ENCODE results near the gene FAM193A. TPM values are rescaled to one million over a fixed set of nuclear protein-coding genes. Genes with fewer than 3 reads are reported as not detected.
"Not testable (repeated sequence)": the region's sequence is repeated elsewhere in the genome, so short reads cannot be mapped to it uniquely, and the experiment has no call there.

Gene FAM193A
- total RNA-seq, 1 donor from 2014 or later = 56.1 TPM

DNA sequence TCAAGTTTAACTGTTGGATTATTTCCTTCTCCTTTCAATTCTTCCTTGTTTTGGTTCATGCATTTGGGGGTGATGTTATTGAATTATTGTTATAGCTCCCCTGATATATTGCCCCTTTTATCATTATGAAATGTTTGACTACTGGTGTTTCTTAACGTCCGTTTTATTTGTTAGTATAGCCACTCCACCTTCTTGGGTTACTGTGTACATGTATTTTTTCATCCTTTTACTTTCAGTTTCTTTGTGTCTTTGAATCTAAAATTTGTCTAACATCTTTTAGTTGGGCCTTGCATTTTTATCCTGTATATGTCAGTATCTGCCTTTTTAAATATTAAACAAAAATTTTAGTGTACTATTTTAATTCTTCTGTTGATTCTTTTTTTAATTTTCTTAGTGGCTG lies 131.0 kb downstream of the FAM193A start:
- TF ChIP-seq, protein P1, sequence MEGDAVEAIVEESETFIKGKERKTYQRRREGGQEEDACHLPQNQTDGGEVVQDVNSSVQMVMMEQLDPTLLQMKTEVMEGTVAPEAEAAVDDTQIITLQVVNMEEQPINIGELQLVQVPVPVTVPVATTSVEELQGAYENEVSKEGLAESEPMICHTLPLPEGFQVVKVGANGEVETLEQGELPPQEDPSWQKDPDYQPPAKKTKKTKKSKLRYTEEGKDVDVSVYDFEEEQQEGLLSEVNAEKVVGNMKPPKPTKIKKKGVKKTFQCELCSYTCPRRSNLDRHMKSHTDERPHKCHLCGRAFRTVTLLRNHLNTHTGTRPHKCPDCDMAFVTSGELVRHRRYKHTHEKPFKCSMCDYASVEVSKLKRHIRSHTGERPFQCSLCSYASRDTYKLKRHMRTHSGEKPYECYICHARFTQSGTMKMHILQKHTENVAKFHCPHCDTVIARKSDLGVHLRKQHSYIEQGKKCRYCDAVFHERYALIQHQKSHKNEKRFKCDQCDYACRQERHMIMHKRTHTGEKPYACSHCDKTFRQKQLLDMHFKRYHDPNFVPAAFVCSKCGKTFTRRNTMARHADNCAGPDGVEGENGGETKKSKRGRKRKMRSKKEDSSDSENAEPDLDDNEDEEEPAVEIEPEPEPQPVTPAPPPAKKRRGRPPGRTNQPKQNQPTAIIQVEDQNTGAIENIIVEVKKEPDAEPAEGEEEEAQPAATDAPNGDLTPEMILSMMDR (IDR thresholded peaks at IDR 0.05; ENCODE audit: partially characterized antibody, unreplicated experiment) = no peak
- Mint-ChIP-seq H3K4me1 (ENCODE audit: low read depth, unreplicated experiment) (peaks cover 19% of the 10 kb centered on the region), H3K36me3 (ENCODE audit: unreplicated experiment) (peaks cover 3% of the 10 kb centered on the region), H3K4me3 (ENCODE audit: unreplicated experiment) (no peak overlapping the region), H3K27me3 (ENCODE audit: unreplicated experiment) (no peaks in the 10 kb centered on the region), H3K27ac (ENCODE audit: unreplicated experiment) (no peak overlapping the region), H3K9me3 (ENCODE audit: unreplicated experiment) (peaks cover 2% of the 10 kb centered on the region)
- DNase-seq = no peak

DNA sequence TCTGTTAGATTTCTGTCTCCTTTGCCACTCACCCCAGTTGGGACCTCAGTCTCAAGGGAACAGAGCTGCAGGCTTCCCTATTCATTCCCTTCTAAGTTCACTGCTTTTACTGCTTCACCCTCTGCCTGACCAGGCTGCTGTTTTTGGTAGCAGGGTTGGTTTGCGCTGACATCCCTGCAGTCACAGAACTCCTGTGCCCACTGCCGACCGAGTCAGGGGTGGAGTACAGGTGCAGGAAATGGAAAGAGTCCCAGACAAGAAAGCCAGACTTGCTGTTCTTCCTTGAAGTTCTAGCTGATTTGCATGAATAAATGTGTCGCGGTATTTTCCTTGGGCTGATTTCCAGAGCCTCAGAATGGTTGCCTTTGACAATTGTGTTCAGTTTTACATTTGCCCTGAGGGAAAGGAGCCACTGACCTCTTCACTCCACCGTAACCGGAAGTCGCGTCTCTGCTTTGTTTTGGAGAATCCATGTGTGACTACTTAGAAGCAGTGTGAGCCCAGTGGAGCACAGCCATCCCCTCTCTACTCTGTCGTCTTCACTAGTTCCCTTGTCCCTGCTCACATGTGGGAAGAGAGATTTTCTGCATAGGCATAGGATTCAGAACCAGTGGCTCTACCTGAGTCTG lies 134.9 kb downstream of the FAM193A start:
- peak overlapping the region; percentile 39 for H3K27ac Mint-ChIP-seq (ENCODE audit: unreplicated experiment)
- TF ChIP-seq, protein P1 (IDR thresholded peaks at IDR 0.05; ENCODE audit: partially characterized antibody, unreplicated experiment) = no peak
- no peak overlapping the region for H3K4me3 Mint-ChIP-seq (ENCODE audit: unreplicated experiment)
- H3K36me3 Mint-ChIP-seq (ENCODE audit: unreplicated experiment) = peaks cover 3% of the 10 kb centered on the region
- peaks cover 28% of the 10 kb centered on the region for H3K4me1 Mint-ChIP-seq (ENCODE audit: low read depth, unreplicated experiment)
- DNase-seq = no peak
- no peaks in the 10 kb centered on the region for H3K27me3 Mint-ChIP-seq (ENCODE audit: unreplicated experiment)
- H3K9me3 Mint-ChIP-seq (ENCODE audit: unreplicated experiment) = peaks cover 2% of the 10 kb centered on the region

DNA sequence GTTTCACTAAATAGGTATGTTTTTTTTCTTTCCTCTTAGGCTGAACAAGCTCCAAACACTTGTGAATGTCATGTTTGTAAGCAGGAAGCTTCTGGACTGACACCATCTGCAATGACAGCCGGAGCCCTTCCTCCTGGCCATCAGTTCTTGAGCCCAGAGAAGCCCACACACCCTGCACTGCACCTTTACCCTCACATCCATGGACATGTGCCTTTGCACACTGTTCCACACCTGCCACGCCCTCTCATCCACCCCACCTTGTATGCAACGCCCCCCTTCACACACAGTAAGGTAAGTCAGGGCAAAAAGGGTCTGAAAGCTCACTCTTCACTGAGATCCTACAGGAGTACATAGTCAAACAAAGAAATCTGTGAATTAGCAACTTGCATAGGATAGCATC lies 135.6 kb downstream of the FAM193A start:
- peaks cover 28% of the 10 kb centered on the region for H3K4me1 Mint-ChIP-seq (ENCODE audit: low read depth, unreplicated experiment)
- H3K9me3 Mint-ChIP-seq (ENCODE audit: unreplicated experiment) = peaks cover 2% of the 10 kb centered on the region
- H3K27ac Mint-ChIP-seq (ENCODE audit: unreplicated experiment) = peak overlapping the region; percentile 45
- peaks cover 2% of the 10 kb centered on the region for H3K27me3 Mint-ChIP-seq (ENCODE audit: unreplicated experiment)
- no peak for DNase-seq
- TF ChIP-seq, protein P1 (IDR thresholded peaks at IDR 0.05; ENCODE audit: partially characterized antibody, unreplicated experiment) = no peak
- peak overlapping the region; percentile 36 for H3K4me3 Mint-ChIP-seq (ENCODE audit: unreplicated experiment)
- peaks cover 6% of the 10 kb centered on the region for H3K36me3 Mint-ChIP-seq (ENCODE audit: unreplicated experiment)

DNA sequence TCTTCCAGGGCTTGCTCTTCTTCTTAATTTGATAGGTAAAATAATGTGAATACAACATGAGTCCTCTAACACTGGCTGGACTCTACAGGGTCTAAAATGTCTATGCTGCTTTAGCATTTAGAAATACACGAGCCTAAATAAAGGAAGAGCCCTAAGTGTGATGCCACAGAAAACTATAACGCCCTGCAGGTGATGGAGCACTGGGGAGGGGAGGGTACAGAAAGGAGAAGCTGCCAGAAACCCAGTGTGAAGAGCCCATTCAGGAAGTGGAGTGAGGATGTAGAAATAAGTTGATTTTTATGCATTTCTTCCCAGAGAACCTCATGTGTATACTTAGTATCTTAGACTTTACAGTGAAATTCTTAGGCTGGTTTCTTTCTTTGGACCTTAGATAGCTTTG lies 136.3 kb downstream of the FAM193A start:
- TF ChIP-seq, protein P1 (IDR thresholded peaks at IDR 0.05; ENCODE audit: partially characterized antibody, unreplicated experiment) = no peak
- H3K36me3 Mint-ChIP-seq (ENCODE audit: unreplicated experiment) = peaks cover 7% of the 10 kb centered on the region
- H3K27me3 Mint-ChIP-seq (ENCODE audit: unreplicated experiment) = peaks cover 2% of the 10 kb centered on the region
- H3K4me3 Mint-ChIP-seq (ENCODE audit: unreplicated experiment) = no peak overlapping the region
- H3K9me3 Mint-ChIP-seq (ENCODE audit: unreplicated experiment) = peaks cover 2% of the 10 kb centered on the region
- H3K4me1 Mint-ChIP-seq (ENCODE audit: low read depth, unreplicated experiment) = peaks cover 28% of the 10 kb centered on the region
- no peak overlapping the region for H3K27ac Mint-ChIP-seq (ENCODE audit: unreplicated experiment)
- no peak for DNase-seq

DNA sequence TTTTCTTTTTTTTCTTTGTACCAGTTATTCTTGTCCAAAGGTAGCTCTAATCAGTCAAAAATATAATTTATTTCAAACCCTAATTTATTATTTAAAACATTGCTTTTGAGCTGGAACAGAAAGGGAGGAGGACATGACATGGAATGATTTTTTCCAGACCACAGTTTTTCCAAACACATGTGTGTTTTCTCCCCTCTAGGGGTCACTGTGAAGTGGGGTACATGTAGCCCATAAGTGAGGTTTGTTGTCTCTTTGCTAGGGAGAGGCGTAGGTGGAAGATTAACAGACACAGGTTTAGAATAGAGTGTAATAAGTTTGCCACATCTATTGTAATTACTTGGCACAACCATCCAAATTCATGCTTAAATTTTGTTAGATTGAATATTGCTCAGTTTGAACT lies 136.7 kb downstream of the FAM193A start:
- Mint-ChIP-seq H3K27ac (ENCODE audit: unreplicated experiment) (no peak overlapping the region), H3K9me3 (ENCODE audit: unreplicated experiment) (peaks cover 3% of the 10 kb centered on the region), H3K4me3 (ENCODE audit: unreplicated experiment) (no peak overlapping the region), H3K36me3 (ENCODE audit: unreplicated experiment) (peaks cover 7% of the 10 kb centered on the region), H3K27me3 (ENCODE audit: unreplicated experiment) (peaks cover 2% of the 10 kb centered on the region), H3K4me1 (ENCODE audit: low read depth, unreplicated experiment) (peaks cover 28% of the 10 kb centered on the region)
- TF ChIP-seq, protein P1 (IDR thresholded peaks at IDR 0.05; ENCODE audit: partially characterized antibody, unreplicated experiment) = no peak
- DNase-seq = no peak

DNA sequence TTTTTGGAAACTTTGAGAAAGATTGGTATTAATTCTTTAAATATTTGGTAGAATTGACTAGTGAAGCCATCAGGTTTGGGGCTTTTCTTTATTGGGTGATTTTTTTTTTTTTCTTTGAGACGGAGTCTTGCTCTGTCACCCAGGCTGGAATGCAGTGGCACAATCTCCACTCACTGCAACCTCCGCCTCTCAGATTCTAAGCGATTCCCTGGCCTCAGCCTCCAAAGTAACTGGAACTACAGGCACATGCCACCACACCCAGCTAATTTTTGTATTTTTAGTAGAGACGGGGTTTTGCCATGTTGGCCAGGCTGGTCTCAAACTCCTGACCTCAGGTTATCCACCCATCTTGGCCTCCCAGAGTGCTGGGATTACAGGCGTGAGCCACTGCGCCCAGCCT lies 143.3 kb downstream of the FAM193A start:
- not testable (repeated sequence) for H3K4me1 Mint-ChIP-seq (ENCODE audit: low read depth, unreplicated experiment); H3K27me3 Mint-ChIP-seq (ENCODE audit: unreplicated experiment); H3K9me3 Mint-ChIP-seq (ENCODE audit: unreplicated experiment); H3K27ac Mint-ChIP-seq (ENCODE audit: unreplicated experiment); H3K36me3 Mint-ChIP-seq (ENCODE audit: unreplicated experiment); H3K4me3 Mint-ChIP-seq (ENCODE audit: unreplicated experiment); DNase-seq
